Brain microvascular endothelial cell (primary cell): Measurements from ENCODE around the gene SLC15A1.

Experiments used
- DNase-seq: peaks from one replicate; pipeline ENCODE4 v3.0.0-alpha.2; 2020
- H3K27ac ChIP-seq: fragments of 250-450 bp; sonication (Bioruptor Pico); 2 replicates; pipeline ENCODE4 v1.5.1; 2020; ENCODE audit warnings: mild to moderate bottlenecking, moderate library complexity
- H3K27me3 ChIP-seq: fragments of 250-450 bp; sonication (Bioruptor Pico); replicated peaks from 2 replicates; pipeline ENCODE4 v1.5.1; 2020; ENCODE audit warnings: mild to moderate bottlenecking
- H3K36me3 ChIP-seq: fragments of 250-450 bp; sonication (Bioruptor Pico); replicated peaks from 2 replicates; pipeline ENCODE4 v1.5.1; 2020; ENCODE audit warnings: mild to moderate bottlenecking
- H3K4me3 ChIP-seq: 2 replicates; pipeline ENCODE4 v1.5.1; 2011; ENCODE audit warnings: low read depth, mild to moderate bottlenecking, control low read depth, low read length, moderate library complexity
- CTCF ChIP-seq: IDR thresholded peaks from 2 replicates; pipeline ENCODE4 v1.5.1; 2011; ENCODE audit warnings: low read depth, mild to moderate bottlenecking, moderate library complexity, low read length, control low read depth, inconsistent platforms; ENCODE audit errors: missing control alignments
- in situ Hi-C: cut with HindIII; loops from 2 replicates; pipeline ENCODE4 v1.10.0; 2017; ENCODE audit warnings: low sequenced_read_pairs, low pct_ligation_motif_present

The SLC15A1 gene

GRCh38 chr13:98766697-98767096 lies 14.2 kb upstream of the SLC15A1 start:
- no peak for TF ChIP-seq CTCF
- no peak for DNase-seq
- in situ Hi-C loops: no loop called here
- H3K4me3 ChIP-seq: no peak overlapping the region
- no peaks in the 10 kb centered on the region for H3K27me3 ChIP-seq
- no peaks in the 10 kb centered on the region for H3K36me3 ChIP-seq
- H3K27ac ChIP-seq: no peak overlapping the region

GRCh38 chr13:98765996-98766519 lies 13.6 kb upstream of the SLC15A1 start:
- no peak for DNase-seq
- in situ Hi-C loops: no loop called here
- no peaks in the 10 kb centered on the region for H3K27me3 ChIP-seq
- no peak for TF ChIP-seq CTCF
- H3K4me3 ChIP-seq: no peak overlapping the region
- H3K36me3 ChIP-seq: no peaks in the 10 kb centered on the region
- H3K27ac ChIP-seq: no peak overlapping the region

DNA sequence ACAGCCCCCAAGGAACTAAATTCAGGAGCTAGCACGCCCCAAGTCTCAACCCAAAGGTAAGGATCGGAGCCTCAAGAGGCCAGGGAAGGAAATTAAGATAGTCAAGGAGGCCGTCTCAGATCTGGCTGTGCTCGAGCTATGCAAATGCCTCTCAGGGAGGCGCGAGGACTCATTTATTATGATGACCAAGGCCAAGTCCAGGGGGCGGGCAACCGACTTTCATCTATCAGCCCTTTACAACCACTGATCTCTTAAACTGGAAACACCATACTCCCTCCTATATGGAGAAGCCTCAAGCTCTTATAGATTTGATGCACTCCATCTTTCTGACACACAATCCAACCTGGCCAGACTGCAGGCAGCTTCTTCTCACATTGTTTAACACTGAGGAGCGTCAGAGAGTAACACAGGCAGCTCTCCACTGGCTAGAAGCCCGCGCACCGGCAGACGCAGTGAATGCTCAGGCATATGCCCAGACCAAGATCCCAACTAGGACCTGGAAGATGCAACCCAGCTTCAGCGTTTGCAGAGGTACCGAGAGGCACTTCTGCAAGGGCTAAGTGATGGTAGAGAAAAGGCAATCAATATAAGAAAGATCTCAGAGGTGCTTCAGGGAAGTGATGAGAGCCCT lies 9.6 kb upstream of the SLC15A1 start:
- TF ChIP-seq CTCF: no peak
- Histone ChIP-seq H3K36me3 (no peaks in the 10 kb centered on the region), H3K27ac (no peak overlapping the region), H3K4me3 (no peak overlapping the region), H3K27me3 (no peaks in the 10 kb centered on the region)
- in situ Hi-C loops: no loop called here
- no peak for DNase-seq

GRCh38 chr13:98761126-98761985 lies 8.9 kb upstream of the SLC15A1 start:
- DNase-seq: peak; percentile 54
- TF ChIP-seq CTCF: no peak
- no peaks in the 10 kb centered on the region for H3K36me3 ChIP-seq
- H3K4me3 ChIP-seq: no peak overlapping the region
- in situ Hi-C loops: no loop called here
- H3K27ac ChIP-seq: no peak overlapping the region
- H3K27me3 ChIP-seq: no peaks in the 10 kb centered on the region

DNA sequence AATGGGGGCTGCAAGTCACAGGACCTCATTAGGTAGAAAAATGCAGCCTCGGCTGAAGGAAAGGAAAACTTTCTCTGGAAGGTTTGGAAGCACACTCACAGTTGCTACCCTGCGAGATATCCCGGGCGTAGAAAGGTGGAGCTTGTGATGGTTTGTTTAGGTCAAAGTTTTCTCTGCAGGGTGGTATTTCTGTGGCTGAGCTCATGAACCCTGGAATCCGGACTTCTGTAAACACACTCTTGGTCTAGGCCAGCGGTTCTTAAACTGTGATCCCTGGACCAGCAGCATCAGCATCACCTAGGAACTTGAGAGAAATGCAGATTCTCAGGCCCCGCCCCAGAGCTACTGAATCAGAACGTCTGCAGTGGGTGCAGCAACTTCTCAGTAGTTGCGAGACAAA lies 3.3 kb upstream of the SLC15A1 start:
- DNase-seq: no peak
- Histone ChIP-seq H3K27ac (no peak overlapping the region), H3K4me3 (no peak overlapping the region), H3K27me3 (peaks cover 10% of the 10 kb centered on the region), H3K36me3 (no peaks in the 10 kb centered on the region)
- in situ Hi-C loops: no loop called here
- no peak for TF ChIP-seq CTCF
